ENCODE measurements around the gene SUCLG2.

GRCh38 chr3:67468511-67468910 is 185.9 kb downstream of the SUCLG2 start:
- TF ChIP-seq CTCF (conservative IDR thresholded peaks at IDR 0.05) (no peak), EZH2 (IDR thresholded peaks at IDR 0.05; ENCODE audit: low read depth) (no peak)
